Caco-2 (cell line): ENCODE results near the gene SLC39A1. TPM values are rescaled to one million over a fixed set of nuclear protein-coding genes. Genes with fewer than 3 reads are reported as not detected.
"Not testable (repeated sequence)": the region's sequence is repeated elsewhere in the genome, so short reads cannot be mapped to it uniquely, and the experiment has no call there.

Experiments
- Bru-seq: library from RNA; stranded (reverse); fragments of 400-500 nt; gene quantifications from one replicate; lab custom pipeline; 2021; lab: Mats Ljungman, UMichigan
- BruChase-seq, 2 experiments: library from RNA; stranded (reverse); fragments of 400-500 nt; gene quantifications; one replicate each; lab custom pipeline; 2021; lab: Mats Ljungman, UMichigan
- BruUV-seq: library from RNA; stranded (reverse); fragments of 400-500 nt; replicated peaks from 2 replicates; lab custom pipeline; 2021; lab: Mats Ljungman, UMichigan
- CTCF ChIA-PET: fragments of 300-600 bp; sonication (Branson Sonifier 250); formaldehyde crosslinking; loops from one replicate; lab custom pipeline; 2022; ENCODE audit warnings: antibody characterized with exemption; lab: Charles Lee
- POLR2A ChIA-PET: fragments of 300-600 bp; sonication (Branson Sonifier 250); formaldehyde crosslinking; loops from one replicate; lab custom pipeline; 2022; ENCODE audit warnings: antibody characterized with exemption; lab: Charles Lee
- DNase-seq, 2 experiments: peaks; one replicate each; pipeline versions ENCODE4 v3.0.0 to v3.0.0-alpha.2; 2020 to 2022
- H3K27me3 ChIP-seq: replicated peaks from 2 replicates; pipeline ENCODE4 v1.6.0; 2011; ENCODE audit warnings: low read length; ENCODE audit not compliant: control insufficient read depth, insufficient read depth
- H3K36me3 ChIP-seq: 2 replicates; pipeline ENCODE4 v1.5.1; 2011; ENCODE audit warnings: low read length; ENCODE audit not compliant: control insufficient read depth, insufficient read depth
- H3K4me1 ChIP-seq: fragments of 250-450 bp; sonication (Bioruptor Pico); 2 replicates; pipeline ENCODE4 v1.5.1; 2020; ENCODE audit warnings: mild to moderate bottlenecking
- H3K4me3 ChIP-seq: 2 replicates; pipeline ENCODE4 v1.5.1; 2011; ENCODE audit warnings: low read depth, mild to moderate bottlenecking, control low read depth, low read length
- H3K9me3 ChIP-seq: fragments of 250-450 bp; sonication (Bioruptor Pico); 2 replicates; pipeline ENCODE4 v1.5.1; 2020; ENCODE audit warnings: mild to moderate bottlenecking, moderate library complexity
- H3K27ac Mint-ChIP-seq: one replicate; pipeline ENCODE4 v1.8.0; 2022; ENCODE audit warnings: mixed read lengths; ENCODE audit not compliant: unreplicated experiment
- H3K27me3 Mint-ChIP-seq: one replicate; pipeline ENCODE4 v1.8.0; 2022; ENCODE audit warnings: mixed read lengths; ENCODE audit not compliant: insufficient read depth, unreplicated experiment
- H3K36me3 Mint-ChIP-seq: one replicate; pipeline ENCODE4 v1.8.0; 2022; ENCODE audit warnings: mild to moderate bottlenecking, mixed read lengths; ENCODE audit not compliant: insufficient read depth, unreplicated experiment
- H3K4me1 Mint-ChIP-seq: one replicate; pipeline ENCODE4 v1.8.0; 2022; ENCODE audit warnings: low read depth, mixed read lengths; ENCODE audit not compliant: unreplicated experiment
- H3K4me3 Mint-ChIP-seq: one replicate; pipeline ENCODE4 v1.8.0; 2022; ENCODE audit warnings: mild to moderate bottlenecking, moderate library complexity, mixed read lengths; ENCODE audit not compliant: unreplicated experiment
- H3K9me3 Mint-ChIP-seq: one replicate; pipeline ENCODE4 v1.8.0; 2022; ENCODE audit warnings: mixed read lengths; ENCODE audit not compliant: unreplicated experiment
- intact Hi-C: fragments of 100-400 bp; cut with micrococcal nuclease; formaldehyde crosslinking; loops from one replicate; pipeline ENCODE4 v1.10.0; 2022; ENCODE audit not compliant: unreplicated experiment
- long read RNA-seq: library from polyadenylated mRNA; stranded (forward); transcript quantifications from one replicate; pipeline ENCODE4 v2.0.0, GENCODE V29; 2022
- total RNA-seq: library from RNA; stranded (reverse); gene quantifications from 2 replicates; pipeline ENCODE4 v1.2.3, GENCODE V29; 2022
- TF ChIP-seq, protein P1 (sequence below), 2 experiments: fragments of 200-600 bp in 1 of 2; IDR thresholded peaks; 1 replicate in 1 of 2; 2 replicates in 1 of 2; pipeline versions ENCODE4 v1.5.1 to v1.8.0; 2011 to 2022; ENCODE audit warnings: antibody characterized with exemption in 1 of 2, control low read depth in 1 of 2, inconsistent platforms in 1 of 2, low read depth in 1 of 2, low read length in 1 of 2, mild to moderate bottlenecking in 1 of 2, moderate library complexity in 1 of 2; ENCODE audit not compliant: insufficient read depth in 1 of 2, severe bottlenecking in 1 of 2, unreplicated experiment in 1 of 2

Gene SLC39A1
- 135 and 150 TPM in 2 replicates for total RNA-seq
- Bru-seq, nascent RNA = percentile 73 among the genes with signal in this experiment
- percentile 71 among the genes with signal in this experiment for BruChase-seq, experiment 1, labeled RNA remaining after a 2-hour chase
- BruChase-seq, experiment 2, labeled RNA remaining after a 6-hour chase = percentile 78 among the genes with signal in this experiment
- long read RNA-seq, transcript SLC39A1-204 (3 exons, 2,723 nt) = minor isoform, 24 of 146 reads
- long read RNA-seq, transcript SLC39A1-202 (4 exons, 2,084 nt) = major isoform, 95 of 146 reads
- long read RNA-seq, partial matches to known transcripts = 3 of 146 reads
- long read RNA-seq, other reads (novel, unspliced or antisense) = 21 of 146 reads

- ChIA-PET POLR2A (interaction anchor here (0.6 to 6.3 kb wide), 14 partner anchors 9 to 336 kb away, joined by 3 to 105 read pairs (median 6); partner anchors contain the start of genes DENND4B, GATAD2B, JTB and RAB13), CTCF (interaction anchor here (0.6 to 2.5 kb wide), 8 partner anchors 14 to 1317 kb away, joined by 3 to 14 read pairs (median 4); partner anchors contain the start of genes DENND4B, GATAD2B and JTB)
- TSS peak; percentile 29 for BruUV-seq
These were observed at the start of gene SLC39A1 for GRCh38 chr1:153963030-153963849. TSS of gene SLC39A1 (minus strand) at chr1:153963537. CDS start at chr1:153962715, 822 bp downstream.

DNA sequence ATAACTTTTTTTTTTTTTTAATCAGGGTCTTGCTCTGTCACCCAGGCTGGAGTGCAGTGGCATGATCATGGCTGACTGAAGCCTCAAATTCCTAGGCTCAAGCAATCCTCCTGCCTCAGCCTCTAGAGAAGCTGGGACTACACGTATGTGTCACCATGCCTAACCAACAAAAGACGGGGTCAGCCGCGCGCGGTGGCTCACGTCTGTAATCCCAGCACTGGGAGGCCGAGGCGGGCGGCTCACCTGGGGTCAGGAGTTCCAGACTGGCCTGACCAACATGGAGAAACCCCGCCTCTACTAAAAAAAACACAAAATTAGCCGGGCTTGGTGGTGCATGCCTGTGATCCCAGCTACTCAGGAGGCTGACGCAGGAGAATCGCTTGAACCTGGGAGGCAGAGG lies 49.2 kb upstream of the SLC39A1 start:
- CTCF ChIA-PET, H3K36me3 ChIP-seq, POLR2A ChIA-PET: not testable (repeated sequence)

More at GRCh38 chr1:153963030-153963849, at the start of gene SLC39A1:
- intact Hi-C loops = loop anchor here (1.0 to 2.0 kb wide), 2 partner anchors 23 to 40 kb away; partner anchors contain the start of genes GATAD2B and RAB13
- Mint-ChIP-seq H3K4me1 (peaks cover 30% of the 10 kb centered on the region), H3K9me3 (no peaks in the 10 kb centered on the region), H3K36me3 (peaks cover 75% of the 10 kb centered on the region), H3K27ac (peak within 1 kb of the TSS; percentile 93), H3K4me3 (peak within 1 kb of the TSS; percentile 81), H3K27me3 (no peaks in the 10 kb centered on the region)
- no peaks in the 10 kb centered on the region for H3K27me3 ChIP-seq
- TF ChIP-seq, protein P1, sequence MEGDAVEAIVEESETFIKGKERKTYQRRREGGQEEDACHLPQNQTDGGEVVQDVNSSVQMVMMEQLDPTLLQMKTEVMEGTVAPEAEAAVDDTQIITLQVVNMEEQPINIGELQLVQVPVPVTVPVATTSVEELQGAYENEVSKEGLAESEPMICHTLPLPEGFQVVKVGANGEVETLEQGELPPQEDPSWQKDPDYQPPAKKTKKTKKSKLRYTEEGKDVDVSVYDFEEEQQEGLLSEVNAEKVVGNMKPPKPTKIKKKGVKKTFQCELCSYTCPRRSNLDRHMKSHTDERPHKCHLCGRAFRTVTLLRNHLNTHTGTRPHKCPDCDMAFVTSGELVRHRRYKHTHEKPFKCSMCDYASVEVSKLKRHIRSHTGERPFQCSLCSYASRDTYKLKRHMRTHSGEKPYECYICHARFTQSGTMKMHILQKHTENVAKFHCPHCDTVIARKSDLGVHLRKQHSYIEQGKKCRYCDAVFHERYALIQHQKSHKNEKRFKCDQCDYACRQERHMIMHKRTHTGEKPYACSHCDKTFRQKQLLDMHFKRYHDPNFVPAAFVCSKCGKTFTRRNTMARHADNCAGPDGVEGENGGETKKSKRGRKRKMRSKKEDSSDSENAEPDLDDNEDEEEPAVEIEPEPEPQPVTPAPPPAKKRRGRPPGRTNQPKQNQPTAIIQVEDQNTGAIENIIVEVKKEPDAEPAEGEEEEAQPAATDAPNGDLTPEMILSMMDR (IDR thresholded peaks at IDR 0.05; ENCODE audit: insufficient read depth in 1 of 2, low read depth in 1 of 2, low read length in 1 of 2, severe bottlenecking in 1 of 2, unreplicated experiment in 1 of 2) = no peak
- no peaks in the 10 kb centered on the region for H3K9me3 ChIP-seq
- peaks cover 14% of the 10 kb centered on the region for H3K4me1 ChIP-seq
- peak; percentile 99 for DNase-seq
- H3K36me3 ChIP-seq = peaks cover 4% of the 10 kb centered on the region
- H3K4me3 ChIP-seq = peak within 1 kb of the TSS; percentile 72

GRCh38 chr1:154012129-154012528 lies 48.8 kb upstream of the SLC39A1 start:
- no peaks in the 10 kb centered on the region for H3K27me3 ChIP-seq
- Mint-ChIP-seq H3K27ac (no peak overlapping the region), H3K27me3 (no peaks in the 10 kb centered on the region), H3K4me3 (no peak overlapping the region), H3K4me1 (peaks cover 13% of the 10 kb centered on the region), H3K36me3 (no peaks in the 10 kb centered on the region), H3K9me3 (no peaks in the 10 kb centered on the region)
- BruUV-seq = no TSS peak
- no peak overlapping the region for H3K4me3 ChIP-seq
- TF ChIP-seq, protein P1 (IDR thresholded peaks at IDR 0.05; ENCODE audit: insufficient read depth in 1 of 2, low read depth in 1 of 2, low read length in 1 of 2, severe bottlenecking in 1 of 2, unreplicated experiment in 1 of 2) = no peak
- no peaks in the 10 kb centered on the region for H3K36me3 ChIP-seq
- ChIA-PET POLR2A (no interaction called here), CTCF (no interaction called here)
- peaks cover 6% of the 10 kb centered on the region; the same call in 1 of the 2 replicates for H3K4me1 ChIP-seq
- no peak for DNase-seq
- intact Hi-C loops = no loop called here
- no peaks in the 10 kb centered on the region for H3K9me3 ChIP-seq

More for the DNA sequence above, 49.2 kb upstream of the SLC39A1 start:
- H3K27ac Mint-ChIP-seq, DNase-seq, H3K27me3 ChIP-seq, H3K9me3 Mint-ChIP-seq, intact Hi-C loops, H3K4me3 ChIP-seq, H3K4me3 Mint-ChIP-seq, H3K4me1 ChIP-seq, H3K9me3 ChIP-seq, H3K27me3 Mint-ChIP-seq, H3K36me3 Mint-ChIP-seq, BruUV-seq: not testable (repeated sequence)
- H3K4me1 Mint-ChIP-seq = peaks cover 13% of the 10 kb centered on the region
